HAP-1 (cell line): ENCODE results near the gene SMPD3.
A peak's percentile ranks its signal among the peaks of the same experiment; 100 is the strongest.

Source experiments
- DNase-seq, 2 experiments: peaks; one replicate each; pipeline ENCODE4 v3.0.0-alpha.2; 2016 to 2020; ENCODE audit warnings: low spot score in 2 of 2
- H3K27me3 ChIP-seq: fragments of 250-450 bp; sonication (Bioruptor Pico); 2 replicates; pipeline ENCODE4 v1.5.1; 2020; ENCODE audit warnings: low read depth, mild to moderate bottlenecking, moderate library complexity
- H3K36me3 ChIP-seq: fragments of 250-450 bp; sonication (Bioruptor Pico); replicated peaks from 2 replicates; pipeline ENCODE4 v1.5.1; 2020; ENCODE audit warnings: mild to moderate bottlenecking
- H3K4me1 ChIP-seq: fragments of 250-450 bp; sonication (Bioruptor Pico); 2 replicates; pipeline ENCODE4 v1.5.1; 2020; ENCODE audit warnings: mild to moderate bottlenecking
- H3K4me3 ChIP-seq: fragments of 250-450 bp; sonication (Bioruptor Pico); 2 replicates; pipeline ENCODE4 v1.5.1; 2020; ENCODE audit warnings: mild to moderate bottlenecking, moderate library complexity
- H3K9me3 ChIP-seq: fragments of 250-450 bp; sonication (Bioruptor Pico); 2 replicates; pipeline ENCODE4 v1.5.1; 2020; ENCODE audit warnings: mild to moderate bottlenecking, moderate library complexity
- in situ Hi-C: fragments of 300-500 bp; cut with MboI; formaldehyde crosslinking; loops from 3 replicates; pipeline ENCODE4 v1.14.3; 2020; ENCODE audit warnings: low sequenced_read_pairs, inconsistent platforms, mixed read lengths

The SMPD3 gene

DNA sequence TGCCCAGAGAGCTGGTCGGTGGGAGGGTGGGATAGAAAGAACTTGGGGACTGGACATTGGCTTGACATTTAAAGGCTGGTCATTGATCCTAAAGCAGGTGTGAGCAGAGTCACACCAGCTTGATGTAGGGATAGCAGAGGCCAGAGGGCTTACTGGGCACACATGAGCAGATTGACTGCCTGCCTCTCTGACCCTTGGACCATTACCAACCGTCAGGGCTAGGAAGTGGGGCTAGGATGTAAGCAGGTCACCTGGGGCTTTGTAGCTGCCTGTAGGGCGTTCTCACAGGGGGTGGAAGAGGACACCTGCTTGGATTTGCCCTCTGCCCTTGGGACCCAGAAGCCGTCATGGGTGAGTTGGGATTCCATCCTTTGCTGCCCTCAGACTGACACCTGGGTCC lies 11.1 kb upstream of the SMPD3 start:
- in situ Hi-C loops = no loop called here

GRCh38 chr16:68458551-68458950 lies 10.2 kb upstream of the SMPD3 start:
- in situ Hi-C loops = no loop called here
- H3K27me3 ChIP-seq = 0 out of 2 replicates have a peak, but pooled peaks cover 4% of the 10 kb centered on the region
- no peak overlapping the region for H3K4me3 ChIP-seq
- H3K4me1 ChIP-seq = no peaks in the 10 kb centered on the region
- DNase-seq = no peak
- H3K36me3 ChIP-seq = no peaks in the 10 kb centered on the region
- no peaks in the 10 kb centered on the region for H3K9me3 ChIP-seq

More for the DNA sequence above, 11.1 kb upstream of the SMPD3 start:
- H3K9me3 ChIP-seq = no peaks in the 10 kb centered on the region
- no peak overlapping the region for H3K4me3 ChIP-seq
- no peaks in the 10 kb centered on the region for H3K36me3 ChIP-seq
- no peaks in the 10 kb centered on the region for H3K4me1 ChIP-seq
- DNase-seq = no peak
- H3K27me3 ChIP-seq = 0 out of 2 replicates have a peak, but pooled peaks cover 4% of the 10 kb centered on the region

DNA sequence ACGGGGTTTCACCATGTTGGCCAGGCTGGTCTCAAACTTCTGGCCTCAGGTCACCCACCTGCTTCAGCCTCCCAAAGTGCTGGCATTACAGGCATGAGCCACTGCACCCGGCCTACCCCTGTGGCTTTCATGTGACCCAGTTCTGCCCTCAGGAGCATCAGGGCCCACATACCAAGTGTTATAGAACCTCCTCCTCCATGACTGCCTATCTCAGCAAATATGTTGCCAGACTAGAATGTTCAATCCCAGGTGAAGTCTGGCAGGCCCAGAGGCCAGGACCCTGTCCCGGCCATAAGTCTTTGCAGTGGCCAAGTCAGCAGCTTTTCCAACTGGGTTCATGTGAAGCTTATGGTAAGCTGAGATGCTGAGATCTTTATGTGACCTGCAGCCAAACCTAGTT lies 9.8 kb upstream of the SMPD3 start:
- Histone ChIP-seq H3K4me3 (no peak overlapping the region), H3K4me1 (no peaks in the 10 kb centered on the region), H3K9me3 (no peaks in the 10 kb centered on the region), H3K36me3 (no peaks in the 10 kb centered on the region), H3K27me3 (0 out of 2 replicates have a peak, but pooled peaks cover 4% of the 10 kb centered on the region)
- in situ Hi-C loops = no loop called here
- no peak for DNase-seq

DNA sequence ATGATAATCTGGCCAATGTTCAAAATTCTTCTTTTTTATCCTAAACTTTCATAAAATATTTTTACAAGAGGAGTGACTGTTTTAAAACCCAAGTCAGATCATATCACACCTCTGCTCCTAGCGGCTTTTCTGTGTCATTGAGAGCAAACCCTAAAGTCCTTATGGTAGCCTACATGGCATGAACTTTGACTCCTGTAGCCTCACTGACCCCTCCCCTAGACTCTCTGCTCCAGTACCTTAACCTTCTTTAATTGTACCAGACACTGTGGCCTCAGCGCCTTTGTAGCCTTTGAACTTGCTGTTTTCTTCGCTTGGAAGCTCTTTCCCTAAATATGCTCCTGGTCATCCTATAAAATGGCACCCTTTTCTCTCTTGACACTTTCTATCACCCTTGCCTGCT lies 7.3 kb upstream of the SMPD3 start:
- no peaks in the 10 kb centered on the region for H3K4me1 ChIP-seq
- 0 out of 2 replicates have a peak, but pooled peaks cover 4% of the 10 kb centered on the region for H3K27me3 ChIP-seq
- no peaks in the 10 kb centered on the region for H3K9me3 ChIP-seq
- no peak for DNase-seq
- H3K36me3 ChIP-seq = no peaks in the 10 kb centered on the region
- no peak overlapping the region for H3K4me3 ChIP-seq
- in situ Hi-C loops = no loop called here

DNA sequence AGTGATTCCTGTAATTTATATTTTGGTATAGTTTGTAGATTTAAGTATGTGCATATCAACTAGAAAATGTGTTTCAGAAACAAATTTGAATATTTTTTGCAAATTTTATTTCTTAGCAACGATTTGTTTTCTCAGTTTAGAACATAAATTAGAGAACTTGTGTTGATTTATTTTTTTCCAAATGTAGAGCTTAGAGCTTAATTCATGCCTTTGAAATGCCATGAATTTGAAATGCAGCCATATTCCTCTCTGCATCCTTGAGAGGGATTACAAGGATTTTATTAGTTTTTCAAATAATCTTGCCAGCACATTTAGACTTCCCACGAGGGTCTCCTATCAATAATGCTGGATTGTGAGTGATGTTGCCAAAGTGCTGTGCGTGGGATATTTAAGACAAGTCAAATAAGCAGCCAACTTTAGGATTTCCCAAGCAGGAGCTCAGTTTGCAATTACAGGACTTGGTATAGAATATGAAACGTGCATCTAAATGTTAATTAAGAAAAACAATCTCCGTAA lies 6.7 kb upstream of the SMPD3 start:
- Histone ChIP-seq H3K27me3 (0 out of 2 replicates have a peak, but pooled peaks cover under 1% of the 10 kb centered on the region), H3K4me1 (no peaks in the 10 kb centered on the region), H3K9me3 (no peaks in the 10 kb centered on the region), H3K4me3 (no peak overlapping the region), H3K36me3 (no peaks in the 10 kb centered on the region)
- no peak for DNase-seq
- in situ Hi-C loops = no loop called here

DNA sequence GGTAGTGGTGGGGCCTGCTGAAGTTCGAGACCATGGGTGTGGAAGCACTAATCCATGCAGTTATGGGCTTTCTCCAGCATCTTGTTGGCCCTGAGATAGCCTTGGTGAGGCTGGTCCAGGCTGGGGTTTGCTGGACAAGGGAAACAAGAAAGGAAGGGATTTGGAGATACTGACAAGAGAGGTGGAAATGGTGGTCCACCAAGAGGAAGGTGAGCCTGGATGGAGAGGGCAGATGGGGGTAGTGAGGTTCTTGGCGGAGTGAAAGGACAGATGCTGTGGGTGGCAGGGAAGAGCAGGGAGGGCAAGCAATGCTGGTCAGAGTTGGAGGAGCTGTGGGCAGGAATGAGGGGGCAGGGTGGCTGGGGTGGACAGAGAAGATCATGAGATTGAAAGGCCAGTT lies 5.5 kb upstream of the SMPD3 start:
- no peaks in the 10 kb centered on the region for H3K27me3 ChIP-seq
- no peaks in the 10 kb centered on the region for H3K4me1 ChIP-seq
- no peak for DNase-seq
- in situ Hi-C loops = no loop called here
- H3K36me3 ChIP-seq = no peaks in the 10 kb centered on the region
- H3K4me3 ChIP-seq = no peak overlapping the region
- no peaks in the 10 kb centered on the region for H3K9me3 ChIP-seq

GRCh38 chr16:68452176-68452575 lies 3.9 kb upstream of the SMPD3 start:
- Histone ChIP-seq H3K9me3 (no peaks in the 10 kb centered on the region), H3K4me3 (no peak overlapping the region), H3K4me1 (peaks cover 2% of the 10 kb centered on the region; the same call in 1 of the 2 replicates), H3K36me3 (no peaks in the 10 kb centered on the region), H3K27me3 (no peaks in the 10 kb centered on the region)
- no peak for DNase-seq
- in situ Hi-C loops = no loop called here

- Histone ChIP-seq H3K4me3 (no peak overlapping the region), H3K36me3 (no peaks in the 10 kb centered on the region), H3K27me3 (no peaks in the 10 kb centered on the region), H3K9me3 (no peaks in the 10 kb centered on the region), H3K4me1 (peaks cover 2% of the 10 kb centered on the region; the same call in 1 of the 2 replicates)
- in situ Hi-C loops = no loop called here
- DNase-seq = no peak
Observed at GRCh38 chr16:68451676-68452075, 3.4 kb upstream of the SMPD3 start.

DNA sequence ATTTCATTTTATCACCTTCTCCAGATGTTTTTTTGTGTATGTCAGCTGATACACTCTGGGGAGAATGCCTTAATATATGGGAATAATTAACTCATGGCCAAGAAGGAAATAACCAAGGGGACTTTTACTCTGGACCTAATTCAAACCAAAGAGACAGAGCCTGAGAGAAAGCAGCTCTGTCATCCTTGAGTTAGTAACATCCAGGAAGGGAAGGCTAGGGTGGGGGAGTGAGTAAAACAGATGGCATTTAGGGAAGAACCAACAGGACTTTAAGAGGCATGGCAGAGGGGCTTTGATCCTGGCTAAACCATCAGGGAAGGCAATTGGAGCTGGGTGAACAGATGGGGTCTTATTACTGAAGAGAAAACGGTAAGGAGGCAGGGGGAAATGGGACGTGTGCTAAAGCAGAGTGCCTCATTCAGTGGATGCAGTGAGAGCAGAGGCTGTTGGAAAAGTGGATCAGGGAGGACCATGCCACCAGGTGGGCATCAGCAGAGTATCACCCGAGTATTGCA lies 2.5 kb upstream of the SMPD3 start:
- no peak for DNase-seq
- Histone ChIP-seq H3K4me3 (no peak overlapping the region), H3K36me3 (no peaks in the 10 kb centered on the region), H3K9me3 (no peaks in the 10 kb centered on the region), H3K27me3 (no peaks in the 10 kb centered on the region), H3K4me1 (peaks cover 2% of the 10 kb centered on the region; the same call in 1 of the 2 replicates)
- in situ Hi-C loops = no loop called here

- H3K36me3 ChIP-seq = no peaks in the 10 kb centered on the region
- peaks cover 2% of the 10 kb centered on the region; the same call in 1 of the 2 replicates for H3K4me1 ChIP-seq
- H3K9me3 ChIP-seq = no peaks in the 10 kb centered on the region
- DNase-seq = no peak
- peak overlapping the region; percentile 18 for H3K4me3 ChIP-seq
- H3K27me3 ChIP-seq = no peaks in the 10 kb centered on the region
- in situ Hi-C loops = no loop called here
Observed at GRCh38 chr16:68447653-68448359, 502 bp downstream of the SMPD3 start.

- no peak for DNase-seq
- Histone ChIP-seq H3K4me1 (peaks cover 2% of the 10 kb centered on the region; the same call in 1 of the 2 replicates), H3K27me3 (no peaks in the 10 kb centered on the region), H3K4me3 (no peak overlapping the region), H3K36me3 (no peaks in the 10 kb centered on the region), H3K9me3 (no peaks in the 10 kb centered on the region)
- in situ Hi-C loops = no loop called here
Observed at GRCh38 chr16:68446681-68447652, 1.3 kb downstream of the SMPD3 start.

- Histone ChIP-seq H3K27me3 (0 out of 2 replicates have a peak, but pooled peaks cover 6% of the 10 kb centered on the region), H3K4me1 (peaks cover 2% of the 10 kb centered on the region; the same call in 1 of the 2 replicates), H3K36me3 (no peaks in the 10 kb centered on the region), H3K9me3 (no peaks in the 10 kb centered on the region), H3K4me3 (no peak overlapping the region)
- peak in 1 of 2 experiments; percentile 77 for DNase-seq
- in situ Hi-C loops = no loop called here
Observed at GRCh38 chr16:68445458-68445857, 2.9 kb downstream of the SMPD3 start.

GRCh38 chr16:68444056-68444657 lies 4.2 kb downstream of the SMPD3 start:
- in situ Hi-C loops = no loop called here
- Histone ChIP-seq H3K9me3 (no peaks in the 10 kb centered on the region), H3K27me3 (0 out of 2 replicates have a peak, but pooled peaks cover 6% of the 10 kb centered on the region), H3K36me3 (no peaks in the 10 kb centered on the region), H3K4me3 (no peak overlapping the region), H3K4me1 (peaks cover 2% of the 10 kb centered on the region; the same call in 1 of the 2 replicates)
- DNase-seq = peak; percentile 22 to 75
